Activated naive CD4-positive, alpha-beta T cell treated with Interleukin-2 at 50 U/mL for 16 hours (primary cell): ENCODE results near the gene TPD52L1.
"Not testable (repeated sequence)": the region's sequence is repeated elsewhere in the genome, so short reads cannot be mapped to it uniquely, and the experiment has no call there.

ENCODE experiments used
- DNase-seq: peaks from one replicate; pipeline ENCODE4 v3.0.0-alpha.2; 2020

TPD52L1 gene

GRCh38 chr6:125153391-125154117 is at the start of gene TPD52L1:
Gene TPD52L1, plus strand, starts transcription at chr6:125153773. Its CDS starts 179 bp downstream, at chr6:125153952.
- peak; percentile 62 for DNase-seq

- no peak for DNase-seq
These were observed 49.1 kb upstream of the TPD52L1 start for GRCh38 chr6:125104425-125104824.

DNA sequence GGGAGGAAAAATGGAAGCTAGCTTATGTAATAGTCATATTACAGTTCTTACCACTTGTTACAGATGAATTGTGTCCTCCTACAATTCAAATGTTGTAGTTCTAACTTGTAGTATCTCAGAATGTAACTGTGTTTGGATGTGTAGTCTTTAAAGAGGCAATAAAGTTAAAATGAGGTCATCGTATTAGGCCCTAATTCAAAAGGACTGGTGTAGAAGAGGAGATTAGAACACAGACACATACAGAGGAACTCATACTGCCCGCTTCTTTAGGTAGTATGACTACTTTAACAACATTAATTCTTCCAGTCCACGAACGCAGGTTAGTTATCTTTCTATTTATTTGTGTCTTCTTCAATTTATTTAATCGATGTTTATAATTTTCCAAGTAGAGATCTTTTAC is 46.5 kb upstream of the TPD52L1 start:
- DNase-seq, result no peak

- DNase-seq, result no peak
These were observed 45.7 kb upstream of the TPD52L1 start for GRCh38 chr6:125107896-125108295.

- DNase-seq, result no peak
These were observed 43.5 kb upstream of the TPD52L1 start for GRCh38 chr6:125110056-125110455.

GRCh38 chr6:125111219-125111983 is 42.2 kb upstream of the TPD52L1 start:
- DNase-seq, result no peak

- no peak for DNase-seq
These were observed 40.6 kb upstream of the TPD52L1 start for GRCh38 chr6:125112934-125113333.

- peak; percentile 43 for DNase-seq
These were observed 39.2 kb upstream of the TPD52L1 start for GRCh38 chr6:125114248-125114858.

DNA sequence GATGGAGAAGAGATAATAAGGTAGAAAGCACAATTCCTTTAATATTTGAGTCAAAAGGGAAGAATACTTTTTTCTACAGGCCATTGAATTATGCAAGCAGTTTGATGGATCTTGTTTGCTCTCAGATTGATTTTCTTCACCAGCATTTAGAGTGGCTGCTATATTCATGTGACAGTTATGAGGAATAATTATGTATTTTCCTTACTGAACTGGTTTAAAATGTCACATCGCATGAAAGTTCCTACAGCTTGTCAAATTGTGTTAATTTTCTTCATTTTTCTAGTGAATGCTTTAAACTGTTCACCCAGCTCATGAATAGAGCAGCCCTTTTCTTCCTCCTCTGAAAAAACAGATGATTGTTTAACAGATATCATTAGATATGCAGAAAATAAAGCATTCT is 37.4 kb upstream of the TPD52L1 start:
- DNase-seq, result no peak

- DNase-seq, result no peak
These were observed 36.9 kb upstream of the TPD52L1 start for GRCh38 chr6:125116710-125117109.

DNA sequence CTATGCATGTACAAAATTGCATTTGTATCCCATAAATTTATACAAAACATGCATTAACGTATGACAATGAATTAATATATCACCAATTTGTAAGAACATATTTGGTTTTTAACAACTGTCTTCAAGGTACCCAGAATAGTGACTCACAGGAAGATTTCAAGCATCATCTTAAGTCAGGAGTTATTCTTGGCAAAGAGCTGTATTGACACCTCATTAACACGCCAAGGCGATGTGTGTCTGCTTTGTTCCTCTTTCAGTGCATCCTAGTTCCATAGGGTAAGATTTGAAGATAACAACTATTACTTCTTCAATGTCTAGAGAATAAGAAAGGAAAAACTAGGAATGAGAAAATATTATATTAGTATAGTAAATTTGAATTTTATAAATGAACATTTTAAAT is 35.8 kb upstream of the TPD52L1 start:
- DNase-seq, result no peak

DNA sequence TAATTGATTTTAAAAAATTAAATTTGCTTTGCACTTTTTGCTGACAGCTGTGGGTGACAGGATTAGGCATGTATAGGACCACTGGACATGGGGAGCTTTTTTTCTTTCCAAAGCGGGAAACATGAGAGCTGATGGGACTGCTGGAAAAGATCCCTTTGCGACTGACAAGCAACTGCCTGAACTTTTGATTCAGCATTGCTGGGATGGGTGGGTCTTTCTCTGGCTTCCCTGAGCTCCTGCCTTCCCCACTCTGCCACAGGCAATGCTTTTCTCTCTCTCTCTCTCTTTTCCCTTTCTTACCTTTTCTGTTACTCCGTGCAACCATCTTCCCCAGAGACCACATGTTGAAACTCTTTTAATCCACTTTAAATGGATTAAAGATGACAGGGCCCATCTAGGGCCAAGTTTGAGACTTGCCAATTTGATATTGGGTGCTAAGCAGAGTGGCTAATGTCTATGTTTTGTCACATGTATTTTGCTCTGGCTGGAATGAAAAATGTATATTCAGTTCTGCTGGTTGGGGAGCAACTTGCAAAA is 33.5 kb upstream of the TPD52L1 start:
- no peak for DNase-seq

DNA sequence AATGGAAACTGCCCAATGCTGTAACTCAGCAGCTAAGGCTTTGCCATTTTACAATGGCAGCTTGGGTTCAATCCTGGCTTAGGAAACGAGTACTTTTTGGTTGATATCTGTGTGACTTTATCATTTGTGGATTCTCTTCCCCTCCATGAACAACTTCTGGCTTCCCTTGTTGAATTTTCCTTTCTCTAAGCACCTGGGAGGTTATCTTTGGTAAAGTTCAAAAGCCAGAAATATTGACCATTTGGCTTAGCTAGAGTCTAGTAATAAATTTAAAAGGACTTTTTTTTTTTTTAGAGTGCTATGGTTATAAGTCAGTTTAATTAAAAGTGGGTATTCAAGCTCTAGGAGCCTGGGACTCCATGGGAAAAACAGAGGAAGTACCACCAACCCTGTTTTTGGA is 31.7 kb upstream of the TPD52L1 start:
- no peak for DNase-seq

DNA sequence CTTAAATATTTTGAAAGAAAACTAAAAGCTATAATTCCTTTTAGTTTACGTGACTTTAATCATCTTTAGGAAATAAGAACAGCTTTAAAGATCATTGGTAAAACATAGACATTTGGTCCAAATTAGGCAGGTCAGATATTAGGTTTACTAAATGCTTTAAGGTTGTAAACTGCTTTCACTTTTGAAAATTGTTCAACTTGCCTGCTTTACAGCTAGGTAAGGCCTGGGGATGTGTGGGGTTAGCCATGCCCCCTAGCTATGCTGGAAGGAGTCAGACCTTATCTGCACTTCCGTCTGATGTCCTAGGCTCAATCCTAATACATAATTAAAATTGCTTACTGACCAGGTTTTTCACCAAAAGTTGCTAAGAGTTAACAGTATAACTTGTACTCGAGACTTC is 30.5 kb upstream of the TPD52L1 start:
- no peak for DNase-seq

DNA sequence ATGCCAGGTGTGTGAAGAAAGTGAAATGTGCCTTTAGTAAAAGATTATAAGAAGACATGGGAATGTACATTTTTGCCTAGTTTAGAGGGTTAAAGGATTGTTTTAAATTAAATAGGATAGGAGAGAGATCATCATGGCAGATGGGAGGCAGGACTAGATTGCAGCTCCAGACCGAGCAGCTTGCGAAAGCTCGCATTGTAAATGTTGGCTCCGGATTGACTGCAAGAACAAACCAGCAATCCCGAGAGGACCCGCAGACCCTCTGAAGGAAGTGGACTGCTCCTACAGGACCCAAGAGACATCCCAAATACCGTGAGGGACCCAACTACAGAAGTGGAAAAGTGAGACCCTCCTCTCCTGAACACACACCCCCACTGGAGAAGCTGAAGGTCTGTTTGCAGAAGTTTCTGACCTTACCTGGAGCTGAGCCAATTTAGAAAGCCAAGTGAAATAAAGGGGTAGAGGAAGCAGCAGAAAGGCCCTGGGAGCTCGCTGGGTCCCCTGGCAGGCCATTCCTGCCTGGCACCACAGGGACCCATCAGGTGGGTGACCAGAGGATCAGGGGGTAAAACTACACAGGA is 30.0 kb upstream of the TPD52L1 start:
- no peak for DNase-seq

DNA sequence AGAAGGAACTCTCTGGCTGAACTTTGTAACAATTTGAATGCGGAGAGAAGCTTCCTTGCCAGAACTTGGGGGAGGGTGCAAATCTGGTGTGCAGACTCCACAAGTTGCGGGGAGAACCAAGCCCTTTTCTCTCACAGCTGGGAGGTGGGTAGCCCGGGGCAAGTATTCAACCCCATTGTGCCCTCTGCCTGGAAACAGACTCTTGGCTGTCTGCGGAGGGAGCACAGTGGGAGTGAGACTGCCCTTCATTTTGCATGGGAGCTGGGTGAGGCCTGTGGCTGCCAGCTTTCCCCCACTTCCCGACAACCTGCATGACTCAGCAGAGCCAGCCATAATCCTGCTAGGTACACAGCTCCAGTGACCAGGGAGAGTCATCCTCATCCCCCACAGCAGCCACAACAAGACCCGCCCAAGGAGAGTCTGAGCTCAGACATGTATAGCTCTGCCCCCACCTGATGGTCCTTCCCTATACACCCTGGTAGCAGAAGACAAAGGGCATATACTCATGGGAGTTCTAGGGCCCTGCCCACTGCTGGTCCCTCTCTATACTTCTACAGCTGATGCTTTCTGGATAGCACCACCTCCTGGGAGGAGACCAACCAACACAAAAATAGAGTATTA is 29.4 kb upstream of the TPD52L1 start:
- no peak for DNase-seq

GRCh38 chr6:125125856-125126255 is 27.7 kb upstream of the TPD52L1 start:
- DNase-seq, result not testable (repeated sequence)

DNA sequence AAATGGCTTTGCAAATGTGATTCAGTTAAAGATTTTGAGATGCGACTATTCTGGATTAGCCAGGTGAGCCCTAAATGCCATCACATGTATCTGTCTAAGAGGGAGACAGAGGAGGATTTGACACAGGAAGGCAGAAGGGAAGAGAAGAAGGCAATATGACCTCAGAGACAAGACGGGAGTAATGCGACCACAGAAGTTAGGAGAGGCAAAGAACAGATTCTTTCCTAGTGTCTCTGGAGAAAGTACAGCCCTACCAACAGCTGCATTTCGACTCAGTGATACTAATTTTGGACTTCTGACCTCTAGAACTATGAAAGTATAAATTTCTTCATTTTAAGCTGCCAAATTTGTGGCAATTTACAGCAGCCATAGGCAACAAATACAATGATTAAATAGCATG is 24.2 kb upstream of the TPD52L1 start:
- no peak for DNase-seq

GRCh38 chr6:125132058-125132457 is 21.5 kb upstream of the TPD52L1 start:
- DNase-seq, result no peak

DNA sequence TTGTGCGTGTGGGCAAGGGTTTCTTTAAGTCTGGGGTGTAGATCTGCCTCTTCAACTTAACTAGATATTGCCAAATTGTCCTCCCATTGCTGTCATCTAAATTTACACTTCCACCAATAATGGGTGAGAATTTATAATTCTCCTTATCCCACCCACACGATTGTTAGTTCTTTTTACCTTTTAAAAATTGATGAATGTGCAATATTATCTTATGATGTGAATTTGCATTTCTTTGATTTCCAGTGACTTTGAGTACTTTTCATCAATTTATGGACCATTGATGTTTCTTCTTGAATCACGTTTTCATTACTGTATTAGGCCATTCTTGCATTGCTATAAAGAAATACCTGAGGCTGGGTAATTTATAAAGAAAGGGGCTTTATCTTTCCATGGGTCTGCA is 17.2 kb upstream of the TPD52L1 start:
- DNase-seq, result no peak

GRCh38 chr6:125138083-125138482 is 15.5 kb upstream of the TPD52L1 start:
- no peak for DNase-seq

GRCh38 chr6:125140808-125141207 is 12.8 kb upstream of the TPD52L1 start:
- no peak for DNase-seq

- DNase-seq, result no peak
These were observed 11.0 kb upstream of the TPD52L1 start for GRCh38 chr6:125142618-125143017.
